ENCODE measurements around the gene GFOD1.

Gene GFOD1

GRCh38 chr6:13383328-13384163, 103.9 kb downstream of the GFOD1 start:
- H3K4me3 ChIP-seq (ENCODE audit: low read length, poor library complexity, severe bottlenecking) = no peak overlapping the region
- no peak overlapping the region for H2AFZ ChIP-seq (ENCODE audit: low read length)
- H3K4me2 ChIP-seq (ENCODE audit: low read depth, low read length, poor library complexity, severe bottlenecking) = no peak overlapping the region
- H3K79me2 ChIP-seq (ENCODE audit: insufficient read depth, low read length) = no peaks in the 10 kb centered on the region
- no peaks in the 10 kb centered on the region for H3K9me3 ChIP-seq (ENCODE audit: insufficient read depth, low read depth, low read length)
- TF ChIP-seq CTCF (conservative IDR thresholded peaks at IDR 0.05; ENCODE audit: low read length) (0 out of 2 replicates have a peak, but pooled peaks have one; percentile 18), EZH2phosphoT487 (IDR thresholded peaks at IDR 0.05; ENCODE audit: borderline replicate concordance) (no peak)
- H3K36me3 ChIP-seq (ENCODE audit: insufficient read depth, low read length) = no peaks in the 10 kb centered on the region
- peaks cover 7% of the 10 kb centered on the region for H3K4me1 ChIP-seq (ENCODE audit: insufficient read depth, low read length, poor library complexity, severe bottlenecking)
- no peaks in the 10 kb centered on the region for H4K20me1 ChIP-seq (ENCODE audit: insufficient read depth, low read length, poor library complexity, severe bottlenecking)
- H3K9ac ChIP-seq (ENCODE audit: low read depth, low read length, poor library complexity, severe bottlenecking) = no peak overlapping the region
- no peaks in the 10 kb centered on the region for H3K27me3 ChIP-seq (ENCODE audit: insufficient read depth, low read length, poor library complexity, severe bottlenecking)
- H3K9me2 ChIP-seq (replicated peaks; ENCODE audit: low read depth, low read length) = no peaks in the 10 kb centered on the region
- no peaks in the 10 kb centered on the region for H3F3A ChIP-seq (ENCODE audit: low read depth)

GRCh38 chr6:13380761-13381160, 106.6 kb downstream of the GFOD1 start:
- Histone ChIP-seq H3K9me3 (ENCODE audit: insufficient read depth, low read depth, low read length) (no peaks in the 10 kb centered on the region), H3K9me2 (replicated peaks; ENCODE audit: low read depth, low read length) (no peaks in the 10 kb centered on the region), H3K4me1 (ENCODE audit: insufficient read depth, low read length, poor library complexity, severe bottlenecking) (peaks cover 13% of the 10 kb centered on the region), H3K4me3 (ENCODE audit: low read length, poor library complexity, severe bottlenecking) (no peak overlapping the region), H3K79me2 (ENCODE audit: insufficient read depth, low read length) (no peaks in the 10 kb centered on the region), H3K9ac (ENCODE audit: low read depth, low read length, poor library complexity, severe bottlenecking) (no peak overlapping the region), H2AFZ (ENCODE audit: low read length) (no peak overlapping the region), H4K20me1 (ENCODE audit: insufficient read depth, low read length, poor library complexity, severe bottlenecking) (no peaks in the 10 kb centered on the region), H3K27me3 (ENCODE audit: insufficient read depth, low read length, poor library complexity, severe bottlenecking) (no peaks in the 10 kb centered on the region), H3K4me2 (ENCODE audit: low read depth, low read length, poor library complexity, severe bottlenecking) (no peak overlapping the region), H3K36me3 (ENCODE audit: insufficient read depth, low read length) (no peaks in the 10 kb centered on the region), H3F3A (ENCODE audit: low read depth) (no peaks in the 10 kb centered on the region)
- TF ChIP-seq EZH2phosphoT487 (IDR thresholded peaks at IDR 0.05; ENCODE audit: borderline replicate concordance) (no peak), CTCF (conservative IDR thresholded peaks at IDR 0.05; ENCODE audit: low read length) (no peak)

GRCh38 chr6:13378669-13379590, 108.5 kb downstream of the GFOD1 start:
- Histone ChIP-seq H3K36me3 (ENCODE audit: insufficient read depth, low read length) (no peaks in the 10 kb centered on the region), H3K79me2 (ENCODE audit: insufficient read depth, low read length) (no peaks in the 10 kb centered on the region), H3K27me3 (ENCODE audit: insufficient read depth, low read length, poor library complexity, severe bottlenecking) (no peaks in the 10 kb centered on the region), H3F3A (ENCODE audit: low read depth) (no peaks in the 10 kb centered on the region), H3K4me3 (ENCODE audit: low read length, poor library complexity, severe bottlenecking) (no peak overlapping the region), H3K9ac (ENCODE audit: low read depth, low read length, poor library complexity, severe bottlenecking) (no peak overlapping the region), H2AFZ (ENCODE audit: low read length) (no peak overlapping the region), H3K4me2 (ENCODE audit: low read depth, low read length, poor library complexity, severe bottlenecking) (no peak overlapping the region), H3K4me1 (ENCODE audit: insufficient read depth, low read length, poor library complexity, severe bottlenecking) (peaks cover 21% of the 10 kb centered on the region), H3K9me3 (ENCODE audit: insufficient read depth, low read depth, low read length) (no peaks in the 10 kb centered on the region), H4K20me1 (ENCODE audit: insufficient read depth, low read length, poor library complexity, severe bottlenecking) (no peaks in the 10 kb centered on the region), H3K9me2 (replicated peaks; ENCODE audit: low read depth, low read length) (no peaks in the 10 kb centered on the region)
- TF ChIP-seq CTCF (conservative IDR thresholded peaks at IDR 0.05; ENCODE audit: low read length) (no peak), EZH2phosphoT487 (IDR thresholded peaks at IDR 0.05; ENCODE audit: borderline replicate concordance) (no peak)
